Measurements from ENCODE around the gene ZNF473. TPM values are rescaled to one million over a fixed set of nuclear protein-coding genes. Genes with fewer than 3 reads are reported as not detected.

ZNF473 gene
- total and polyA plus RNA-seq, 2 experiments from 2014 or later: 3.3 to 18.9 TPM

DNA sequence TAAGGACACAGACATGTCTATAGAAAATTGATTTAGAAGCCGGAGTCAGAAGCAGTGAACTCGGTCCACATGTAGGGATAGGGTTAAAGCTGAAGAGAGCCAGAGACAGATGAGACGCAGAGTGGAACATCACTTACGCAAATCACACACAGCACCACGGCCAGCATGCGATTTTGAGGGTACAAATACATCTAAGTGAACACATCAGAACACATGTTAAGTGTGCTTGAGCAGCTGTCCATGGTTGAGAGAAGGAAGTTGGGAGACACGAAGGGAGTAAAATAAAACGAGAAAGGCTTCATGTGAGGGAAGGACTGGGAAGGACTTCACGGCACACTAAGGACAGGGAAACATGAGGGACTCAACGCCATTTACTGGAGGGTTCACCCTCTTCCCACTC, 39.5 kb upstream of the ZNF473 start:
- ATAC-seq (no peak), DNase-seq (ENCODE audit: low spot score) (no peak)
- Histone ChIP-seq H3K4me3 (no peak overlapping the region), H3K4me2 (no peak overlapping the region), H3F3A (replicated peaks; ENCODE audit: low read depth) (no peaks in the 10 kb centered on the region), H2AFZ (no peak overlapping the region), H3K4me1 (ENCODE audit: insufficient read depth) (no peaks in the 10 kb centered on the region), H3K79me2 (replicated peaks; ENCODE audit: insufficient read depth) (no peaks in the 10 kb centered on the region), H3K9me2 (ENCODE audit: insufficient read depth) (no peaks in the 10 kb centered on the region), H3K27ac (ENCODE audit: low read depth) (no peak overlapping the region), H3K27me3 (ENCODE audit: insufficient read depth) (no peaks in the 10 kb centered on the region), H4K20me1 (replicated peaks; ENCODE audit: insufficient read depth) (no peaks in the 10 kb centered on the region; the same call in 1 of the 2 replicates), H3K36me3 (ENCODE audit: insufficient read depth) (no peaks in the 10 kb centered on the region)
- no peaks in the 10 kb centered on the region; the same call in 2 of the 3 replicates for H3K4me1 Mint-ChIP-seq
- H3K27me3 Mint-ChIP-seq (ENCODE audit: insufficient read depth, low read depth, poor library complexity): peaks cover 9% of the 10 kb centered on the region
- H3K4me3 Mint-ChIP-seq: no peak overlapping the region
- no peak overlapping the region for H3K27ac Mint-ChIP-seq
- H3K36me3 Mint-ChIP-seq (ENCODE audit: low read depth): no peaks in the 10 kb centered on the region; the same call in 1 of the 3 replicates
- H3K9me3 Mint-ChIP-seq: peaks cover 3% of the 10 kb centered on the region; the same call in 2 of the 3 replicates
- TF ChIP-seq EZH2phosphoT487 (IDR thresholded peaks at IDR 0.05; ENCODE audit: unreplicated experiment) (no peak), EZH2 (IDR thresholded peaks at IDR 0.05; ENCODE audit: low read depth, unreplicated experiment) (no peak), ZNF331 (CRISPR knock-in tag; IDR thresholded peaks at IDR 0.05; ENCODE audit: low read depth) (no peak), ZNF114 (CRISPR knock-in tag; IDR thresholded peaks at IDR 0.05) (no peak), CREB1 (CRISPR knock-in tag; IDR thresholded peaks at IDR 0.05; ENCODE audit: low read depth) (no peak), POLR2AphosphoS5 (IDR thresholded peaks at IDR 0.05; ENCODE audit: low read depth) (no peak), STAT1 (IDR thresholded peaks at IDR 0.05; ENCODE audit: unreplicated experiment) (no peak), NANOG (IDR thresholded peaks at IDR 0.05; ENCODE audit: borderline replicate concordance) (no peak), JUNB (IDR thresholded peaks at IDR 0.05; ENCODE audit: unreplicated experiment) (no peak)
- TF ChIP-seq, protein P1, sequence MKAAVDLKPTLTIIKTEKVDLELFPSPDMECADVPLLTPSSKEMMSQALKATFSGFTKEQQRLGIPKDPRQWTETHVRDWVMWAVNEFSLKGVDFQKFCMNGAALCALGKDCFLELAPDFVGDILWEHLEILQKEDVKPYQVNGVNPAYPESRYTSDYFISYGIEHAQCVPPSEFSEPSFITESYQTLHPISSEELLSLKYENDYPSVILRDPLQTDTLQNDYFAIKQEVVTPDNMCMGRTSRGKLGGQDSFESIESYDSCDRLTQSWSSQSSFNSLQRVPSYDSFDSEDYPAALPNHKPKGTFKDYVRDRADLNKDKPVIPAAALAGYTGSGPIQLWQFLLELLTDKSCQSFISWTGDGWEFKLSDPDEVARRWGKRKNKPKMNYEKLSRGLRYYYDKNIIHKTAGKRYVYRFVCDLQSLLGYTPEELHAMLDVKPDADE (IDR thresholded peaks at IDR 0.05): no peak
- TF ChIP-seq, protein P2, sequence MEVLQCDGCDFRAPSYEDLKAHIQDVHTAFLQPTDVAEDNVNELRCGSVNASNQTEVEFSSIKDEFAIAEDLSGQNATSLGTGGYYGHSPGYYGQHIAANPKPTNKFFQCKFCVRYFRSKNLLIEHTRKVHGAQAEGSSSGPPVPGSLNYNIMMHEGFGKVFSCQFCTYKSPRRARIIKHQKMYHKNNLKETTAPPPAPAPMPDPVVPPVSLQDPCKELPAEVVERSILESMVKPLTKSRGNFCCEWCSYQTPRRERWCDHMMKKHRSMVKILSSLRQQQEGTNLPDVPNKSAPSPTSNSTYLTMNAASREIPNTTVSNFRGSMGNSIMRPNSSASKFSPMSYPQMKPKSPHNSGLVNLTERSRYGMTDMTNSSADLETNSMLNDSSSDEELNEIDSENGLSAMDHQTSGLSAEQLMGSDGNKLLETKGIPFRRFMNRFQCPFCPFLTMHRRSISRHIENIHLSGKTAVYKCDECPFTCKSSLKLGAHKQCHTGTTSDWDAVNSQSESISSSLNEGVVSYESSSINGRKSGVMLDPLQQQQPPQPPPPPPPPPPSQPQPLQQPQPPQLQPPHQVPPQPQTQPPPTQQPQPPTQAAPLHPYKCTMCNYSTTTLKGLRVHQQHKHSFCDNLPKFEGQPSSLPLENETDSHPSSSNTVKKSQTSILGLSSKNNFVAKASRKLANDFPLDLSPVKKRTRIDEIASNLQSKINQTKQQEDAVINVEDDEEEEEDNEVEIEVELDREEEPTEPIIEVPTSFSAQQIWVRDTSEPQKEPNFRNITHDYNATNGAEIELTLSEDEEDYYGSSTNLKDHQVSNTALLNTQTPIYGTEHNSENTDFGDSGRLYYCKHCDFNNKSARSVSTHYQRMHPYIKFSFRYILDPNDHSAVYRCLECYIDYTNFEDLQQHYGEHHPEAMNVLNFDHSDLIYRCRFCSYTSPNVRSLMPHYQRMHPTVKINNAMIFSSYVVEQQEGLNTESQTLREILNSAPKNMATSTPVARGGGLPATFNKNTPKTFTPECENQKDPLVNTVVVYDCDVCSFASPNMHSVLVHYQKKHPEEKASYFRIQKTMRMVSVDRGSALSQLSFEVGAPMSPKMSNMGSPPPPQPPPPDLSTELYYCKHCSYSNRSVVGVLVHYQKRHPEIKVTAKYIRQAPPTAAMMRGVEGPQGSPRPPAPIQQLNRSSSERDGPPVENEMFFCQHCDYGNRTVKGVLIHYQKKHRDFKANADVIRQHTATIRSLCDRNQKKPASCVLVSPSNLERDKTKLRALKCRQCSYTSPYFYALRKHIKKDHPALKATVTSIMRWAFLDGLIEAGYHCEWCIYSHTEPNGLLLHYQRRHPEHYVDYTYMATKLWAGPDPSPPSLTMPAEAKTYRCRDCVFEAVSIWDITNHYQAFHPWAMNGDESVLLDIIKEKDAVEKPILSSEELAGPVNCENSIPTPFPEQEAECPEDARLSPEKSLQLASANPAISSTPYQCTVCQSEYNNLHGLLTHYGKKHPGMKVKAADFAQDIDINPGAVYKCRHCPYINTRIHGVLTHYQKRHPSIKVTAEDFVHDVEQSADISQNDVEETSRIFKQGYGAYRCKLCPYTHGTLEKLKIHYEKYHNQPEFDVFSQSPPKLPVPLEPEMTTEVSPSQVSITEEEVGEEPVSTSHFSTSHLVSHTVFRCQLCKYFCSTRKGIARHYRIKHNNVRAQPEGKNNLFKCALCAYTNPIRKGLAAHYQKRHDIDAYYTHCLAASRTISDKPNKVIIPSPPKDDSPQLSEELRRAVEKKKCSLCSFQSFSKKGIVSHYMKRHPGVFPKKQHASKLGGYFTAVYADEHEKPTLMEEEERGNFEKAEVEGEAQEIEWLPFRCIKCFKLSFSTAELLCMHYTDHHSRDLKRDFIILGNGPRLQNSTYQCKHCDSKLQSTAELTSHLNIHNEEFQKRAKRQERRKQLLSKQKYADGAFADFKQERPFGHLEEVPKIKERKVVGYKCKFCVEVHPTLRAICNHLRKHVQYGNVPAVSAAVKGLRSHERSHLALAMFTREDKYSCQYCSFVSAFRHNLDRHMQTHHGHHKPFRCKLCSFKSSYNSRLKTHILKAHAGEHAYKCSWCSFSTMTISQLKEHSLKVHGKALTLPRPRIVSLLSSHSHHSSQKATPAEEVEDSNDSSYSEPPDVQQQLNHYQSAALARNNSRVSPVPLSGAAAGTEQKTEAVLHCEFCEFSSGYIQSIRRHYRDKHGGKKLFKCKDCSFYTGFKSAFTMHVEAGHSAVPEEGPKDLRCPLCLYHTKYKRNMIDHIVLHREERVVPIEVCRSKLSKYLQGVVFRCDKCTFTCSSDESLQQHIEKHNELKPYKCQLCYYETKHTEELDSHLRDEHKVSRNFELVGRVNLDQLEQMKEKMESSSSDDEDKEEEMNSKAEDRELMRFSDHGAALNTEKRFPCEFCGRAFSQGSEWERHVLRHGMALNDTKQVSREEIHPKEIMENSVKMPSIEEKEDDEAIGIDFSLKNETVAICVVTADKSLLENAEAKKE (CRISPR knock-in tag; IDR thresholded peaks at IDR 0.05): no peak
- TF ChIP-seq, protein P3, sequence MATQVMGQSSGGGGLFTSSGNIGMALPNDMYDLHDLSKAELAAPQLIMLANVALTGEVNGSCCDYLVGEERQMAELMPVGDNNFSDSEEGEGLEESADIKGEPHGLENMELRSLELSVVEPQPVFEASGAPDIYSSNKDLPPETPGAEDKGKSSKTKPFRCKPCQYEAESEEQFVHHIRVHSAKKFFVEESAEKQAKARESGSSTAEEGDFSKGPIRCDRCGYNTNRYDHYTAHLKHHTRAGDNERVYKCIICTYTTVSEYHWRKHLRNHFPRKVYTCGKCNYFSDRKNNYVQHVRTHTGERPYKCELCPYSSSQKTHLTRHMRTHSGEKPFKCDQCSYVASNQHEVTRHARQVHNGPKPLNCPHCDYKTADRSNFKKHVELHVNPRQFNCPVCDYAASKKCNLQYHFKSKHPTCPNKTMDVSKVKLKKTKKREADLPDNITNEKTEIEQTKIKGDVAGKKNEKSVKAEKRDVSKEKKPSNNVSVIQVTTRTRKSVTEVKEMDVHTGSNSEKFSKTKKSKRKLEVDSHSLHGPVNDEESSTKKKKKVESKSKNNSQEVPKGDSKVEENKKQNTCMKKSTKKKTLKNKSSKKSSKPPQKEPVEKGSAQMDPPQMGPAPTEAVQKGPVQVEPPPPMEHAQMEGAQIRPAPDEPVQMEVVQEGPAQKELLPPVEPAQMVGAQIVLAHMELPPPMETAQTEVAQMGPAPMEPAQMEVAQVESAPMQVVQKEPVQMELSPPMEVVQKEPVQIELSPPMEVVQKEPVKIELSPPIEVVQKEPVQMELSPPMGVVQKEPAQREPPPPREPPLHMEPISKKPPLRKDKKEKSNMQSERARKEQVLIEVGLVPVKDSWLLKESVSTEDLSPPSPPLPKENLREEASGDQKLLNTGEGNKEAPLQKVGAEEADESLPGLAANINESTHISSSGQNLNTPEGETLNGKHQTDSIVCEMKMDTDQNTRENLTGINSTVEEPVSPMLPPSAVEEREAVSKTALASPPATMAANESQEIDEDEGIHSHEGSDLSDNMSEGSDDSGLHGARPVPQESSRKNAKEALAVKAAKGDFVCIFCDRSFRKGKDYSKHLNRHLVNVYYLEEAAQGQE (IDR thresholded peaks at IDR 0.05; ENCODE audit: unreplicated experiment): no peak
- TF ChIP-seq, protein P4, sequence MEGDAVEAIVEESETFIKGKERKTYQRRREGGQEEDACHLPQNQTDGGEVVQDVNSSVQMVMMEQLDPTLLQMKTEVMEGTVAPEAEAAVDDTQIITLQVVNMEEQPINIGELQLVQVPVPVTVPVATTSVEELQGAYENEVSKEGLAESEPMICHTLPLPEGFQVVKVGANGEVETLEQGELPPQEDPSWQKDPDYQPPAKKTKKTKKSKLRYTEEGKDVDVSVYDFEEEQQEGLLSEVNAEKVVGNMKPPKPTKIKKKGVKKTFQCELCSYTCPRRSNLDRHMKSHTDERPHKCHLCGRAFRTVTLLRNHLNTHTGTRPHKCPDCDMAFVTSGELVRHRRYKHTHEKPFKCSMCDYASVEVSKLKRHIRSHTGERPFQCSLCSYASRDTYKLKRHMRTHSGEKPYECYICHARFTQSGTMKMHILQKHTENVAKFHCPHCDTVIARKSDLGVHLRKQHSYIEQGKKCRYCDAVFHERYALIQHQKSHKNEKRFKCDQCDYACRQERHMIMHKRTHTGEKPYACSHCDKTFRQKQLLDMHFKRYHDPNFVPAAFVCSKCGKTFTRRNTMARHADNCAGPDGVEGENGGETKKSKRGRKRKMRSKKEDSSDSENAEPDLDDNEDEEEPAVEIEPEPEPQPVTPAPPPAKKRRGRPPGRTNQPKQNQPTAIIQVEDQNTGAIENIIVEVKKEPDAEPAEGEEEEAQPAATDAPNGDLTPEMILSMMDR (conservative IDR thresholded peaks at IDR 0.05; ENCODE audit: low read depth in 2 of 2): no peak
